SU-DHL-6 (cell line): ENCODE results near the gene RPL13A.

Experiments used
- EZH2phosphoT487 ChIP-seq: fragments of 200-600 bp; sonication (generic), shearing (Covaris generic); conservative IDR thresholded peaks from 2 replicates; pipeline ENCODE4 v1.6.1; 2018; ENCODE audit warnings: mild to moderate bottlenecking, antibody characterized with exemption, low read length, moderate library complexity, mixed read lengths
- TF ChIP-seq, protein P1 (sequence below): fragments of 200-600 bp; sonication (generic); IDR thresholded peaks from one replicate; pipeline ENCODE4 v1.5.1; 2017; ENCODE audit warnings: antibody characterized with exemption, mild to moderate bottlenecking, low read length, moderate library complexity; ENCODE audit not compliant: insufficient read depth, poor library complexity, severe bottlenecking

- TF ChIP-seq, protein P1, sequence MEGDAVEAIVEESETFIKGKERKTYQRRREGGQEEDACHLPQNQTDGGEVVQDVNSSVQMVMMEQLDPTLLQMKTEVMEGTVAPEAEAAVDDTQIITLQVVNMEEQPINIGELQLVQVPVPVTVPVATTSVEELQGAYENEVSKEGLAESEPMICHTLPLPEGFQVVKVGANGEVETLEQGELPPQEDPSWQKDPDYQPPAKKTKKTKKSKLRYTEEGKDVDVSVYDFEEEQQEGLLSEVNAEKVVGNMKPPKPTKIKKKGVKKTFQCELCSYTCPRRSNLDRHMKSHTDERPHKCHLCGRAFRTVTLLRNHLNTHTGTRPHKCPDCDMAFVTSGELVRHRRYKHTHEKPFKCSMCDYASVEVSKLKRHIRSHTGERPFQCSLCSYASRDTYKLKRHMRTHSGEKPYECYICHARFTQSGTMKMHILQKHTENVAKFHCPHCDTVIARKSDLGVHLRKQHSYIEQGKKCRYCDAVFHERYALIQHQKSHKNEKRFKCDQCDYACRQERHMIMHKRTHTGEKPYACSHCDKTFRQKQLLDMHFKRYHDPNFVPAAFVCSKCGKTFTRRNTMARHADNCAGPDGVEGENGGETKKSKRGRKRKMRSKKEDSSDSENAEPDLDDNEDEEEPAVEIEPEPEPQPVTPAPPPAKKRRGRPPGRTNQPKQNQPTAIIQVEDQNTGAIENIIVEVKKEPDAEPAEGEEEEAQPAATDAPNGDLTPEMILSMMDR: no peak
- no peak for TF ChIP-seq EZH2phosphoT487
Observed at GRCh38 chr19:49512970-49513745, 25.8 kb downstream of the RPL13A start.
